ENCODE measurements around the gene PEA15. TPM values are rescaled to one million over a fixed set of nuclear protein-coding genes. Genes with fewer than 3 reads are reported as not detected.

Gene PEA15
- total RNA-seq, 2 experiments from 2014 or later = 22.3 to 30.5 TPM

DNA sequence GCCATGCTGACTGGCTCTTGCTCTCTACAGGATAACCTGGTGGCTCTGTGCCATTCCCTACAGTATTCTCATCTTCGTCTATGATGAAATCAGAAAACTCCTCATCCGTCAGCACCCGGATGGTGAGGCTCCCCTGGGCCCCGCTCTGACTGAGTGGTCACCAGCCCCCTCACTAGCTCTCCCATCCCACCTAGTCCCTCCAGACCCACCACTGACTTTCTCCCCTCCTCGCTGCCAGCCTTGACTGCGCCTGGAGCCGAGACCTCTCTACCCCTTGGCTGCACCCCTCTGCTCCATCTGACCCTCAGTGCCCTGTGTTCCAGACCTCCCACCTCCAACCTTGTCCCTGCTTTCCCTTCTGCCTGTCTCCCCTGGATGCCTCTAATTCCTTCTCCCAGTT lies 18.9 kb upstream of the PEA15 start:
- H3K27ac ChIP-seq (ENCODE audit: low read depth, low read length, poor library complexity, severe bottlenecking) = no peak overlapping the region
- no peak overlapping the region for H3K4me2 ChIP-seq (ENCODE audit: low read length)
- H2AFZ ChIP-seq (ENCODE audit: low read length) = no peak overlapping the region
- H3K36me3 ChIP-seq (ENCODE audit: insufficient read depth, low read length) = no peaks in the 10 kb centered on the region
- H3K4me3 ChIP-seq (ENCODE audit: low read depth, low read length, poor library complexity, severe bottlenecking) = no peak overlapping the region
- H3K9me2 ChIP-seq (ENCODE audit: insufficient read depth, low read length) = no peaks in the 10 kb centered on the region
- H3K4me1 ChIP-seq (ENCODE audit: insufficient read depth, low read length, poor library complexity, severe bottlenecking) = no peaks in the 10 kb centered on the region
- no peaks in the 10 kb centered on the region for H3K79me2 ChIP-seq (ENCODE audit: insufficient read depth, low read depth, low read length)
- TF ChIP-seq, protein P1, sequence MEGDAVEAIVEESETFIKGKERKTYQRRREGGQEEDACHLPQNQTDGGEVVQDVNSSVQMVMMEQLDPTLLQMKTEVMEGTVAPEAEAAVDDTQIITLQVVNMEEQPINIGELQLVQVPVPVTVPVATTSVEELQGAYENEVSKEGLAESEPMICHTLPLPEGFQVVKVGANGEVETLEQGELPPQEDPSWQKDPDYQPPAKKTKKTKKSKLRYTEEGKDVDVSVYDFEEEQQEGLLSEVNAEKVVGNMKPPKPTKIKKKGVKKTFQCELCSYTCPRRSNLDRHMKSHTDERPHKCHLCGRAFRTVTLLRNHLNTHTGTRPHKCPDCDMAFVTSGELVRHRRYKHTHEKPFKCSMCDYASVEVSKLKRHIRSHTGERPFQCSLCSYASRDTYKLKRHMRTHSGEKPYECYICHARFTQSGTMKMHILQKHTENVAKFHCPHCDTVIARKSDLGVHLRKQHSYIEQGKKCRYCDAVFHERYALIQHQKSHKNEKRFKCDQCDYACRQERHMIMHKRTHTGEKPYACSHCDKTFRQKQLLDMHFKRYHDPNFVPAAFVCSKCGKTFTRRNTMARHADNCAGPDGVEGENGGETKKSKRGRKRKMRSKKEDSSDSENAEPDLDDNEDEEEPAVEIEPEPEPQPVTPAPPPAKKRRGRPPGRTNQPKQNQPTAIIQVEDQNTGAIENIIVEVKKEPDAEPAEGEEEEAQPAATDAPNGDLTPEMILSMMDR (conservative IDR thresholded peaks at IDR 0.05; ENCODE audit: low read length) = no peak
- TF ChIP-seq EZH2phosphoT487 (IDR thresholded peaks at IDR 0.05; ENCODE audit: borderline replicate concordance, low read depth, low read length) = no peak
- no TSS peak for BruUV-seq (replicated peaks)
- H3K9me3 ChIP-seq (ENCODE audit: low read length) = no peaks in the 10 kb centered on the region
- intact Hi-C loops (cut with micrococcal nuclease; ENCODE audit: unreplicated experiment) = no loop called here
- H4K20me1 ChIP-seq (ENCODE audit: insufficient read depth, low read length) = no peaks in the 10 kb centered on the region
- no peak for DNase-seq (ENCODE audit: low spot score)
- ChIA-PET POLR2A (no interaction called here), CTCF (ENCODE audit: unreplicated experiment) (no interaction called here)

DNA sequence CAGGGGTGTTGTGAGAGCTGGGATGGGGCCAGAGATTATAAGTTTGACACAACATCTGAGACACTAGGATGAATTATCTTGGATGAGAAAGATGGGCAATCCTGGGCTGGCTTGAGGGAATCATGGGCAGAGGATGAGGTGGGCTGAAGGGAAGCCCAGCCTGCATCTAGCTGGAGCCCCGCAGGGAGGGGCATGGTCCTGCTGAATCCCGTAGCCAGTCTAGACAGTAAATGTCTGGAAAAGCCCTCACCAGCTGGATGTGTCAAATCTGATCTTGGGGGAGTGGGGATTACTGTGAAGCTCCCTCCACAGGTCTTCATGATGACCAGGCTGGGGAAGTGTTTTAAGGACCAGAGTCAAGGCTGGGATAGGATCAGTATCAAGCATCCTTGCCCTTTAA lies 18.5 kb upstream of the PEA15 start:
- Histone ChIP-seq H3K4me3 (ENCODE audit: low read depth, low read length, poor library complexity, severe bottlenecking) (no peak overlapping the region), H3K36me3 (ENCODE audit: insufficient read depth, low read length) (no peaks in the 10 kb centered on the region), H3K9me3 (ENCODE audit: low read length) (no peaks in the 10 kb centered on the region), H3K27ac (ENCODE audit: low read depth, low read length, poor library complexity, severe bottlenecking) (no peak overlapping the region), H3K79me2 (ENCODE audit: insufficient read depth, low read depth, low read length) (no peaks in the 10 kb centered on the region), H4K20me1 (ENCODE audit: insufficient read depth, low read length) (no peaks in the 10 kb centered on the region), H3K4me1 (ENCODE audit: insufficient read depth, low read length, poor library complexity, severe bottlenecking) (no peaks in the 10 kb centered on the region), H3K9me2 (ENCODE audit: insufficient read depth, low read length) (no peaks in the 10 kb centered on the region), H3K4me2 (ENCODE audit: low read length) (no peak overlapping the region), H2AFZ (ENCODE audit: low read length) (no peak overlapping the region)
- no TSS peak for BruUV-seq (replicated peaks)
- POLR2A ChIA-PET = no interaction called here
- no peak for DNase-seq (ENCODE audit: low spot score)
- CTCF ChIA-PET (ENCODE audit: unreplicated experiment) = no interaction called here
- no peak for TF ChIP-seq EZH2phosphoT487 (IDR thresholded peaks at IDR 0.05; ENCODE audit: borderline replicate concordance, low read depth, low read length)
- TF ChIP-seq, protein P1 (conservative IDR thresholded peaks at IDR 0.05; ENCODE audit: low read length) = no peak
- intact Hi-C loops (cut with micrococcal nuclease; ENCODE audit: unreplicated experiment) = no loop called here

DNA sequence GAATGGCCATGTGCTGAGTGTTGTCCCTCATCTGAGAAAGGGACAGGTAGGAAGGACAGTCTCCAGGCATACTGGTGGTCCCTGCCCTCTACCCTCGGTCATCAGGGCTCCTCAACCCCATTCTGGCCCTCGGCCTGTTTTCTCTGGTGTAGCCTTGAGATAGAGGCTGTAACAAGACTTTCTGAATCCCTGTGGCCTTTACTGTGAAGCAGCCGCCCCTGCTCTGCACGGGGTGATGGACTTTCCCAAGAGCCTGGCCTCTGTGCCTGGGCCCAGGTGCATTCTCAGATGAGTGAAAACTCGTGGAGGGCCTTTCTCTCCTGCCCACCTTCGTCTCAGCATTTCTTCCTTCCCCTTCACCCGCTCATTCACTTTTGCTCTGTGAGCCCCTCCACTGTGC lies 17.8 kb upstream of the PEA15 start:
- ChIA-PET CTCF (ENCODE audit: unreplicated experiment) (no interaction called here), POLR2A (no interaction called here)
- BruUV-seq (replicated peaks) = no TSS peak
- TF ChIP-seq, protein P1 (conservative IDR thresholded peaks at IDR 0.05; ENCODE audit: low read length) = no peak
- no peak for TF ChIP-seq EZH2phosphoT487 (IDR thresholded peaks at IDR 0.05; ENCODE audit: borderline replicate concordance, low read depth, low read length)
- Histone ChIP-seq H3K4me2 (ENCODE audit: low read length) (no peak overlapping the region), H3K9me3 (ENCODE audit: low read length) (no peaks in the 10 kb centered on the region), H3K9me2 (ENCODE audit: insufficient read depth, low read length) (no peaks in the 10 kb centered on the region), H3K27ac (ENCODE audit: low read depth, low read length, poor library complexity, severe bottlenecking) (no peak overlapping the region), H4K20me1 (ENCODE audit: insufficient read depth, low read length) (no peaks in the 10 kb centered on the region), H3K4me1 (ENCODE audit: insufficient read depth, low read length, poor library complexity, severe bottlenecking) (no peaks in the 10 kb centered on the region), H3K36me3 (ENCODE audit: insufficient read depth, low read length) (no peaks in the 10 kb centered on the region), H2AFZ (ENCODE audit: low read length) (no peak overlapping the region), H3K79me2 (ENCODE audit: insufficient read depth, low read depth, low read length) (no peaks in the 10 kb centered on the region), H3K4me3 (ENCODE audit: low read depth, low read length, poor library complexity, severe bottlenecking) (no peak overlapping the region)
- intact Hi-C loops (cut with micrococcal nuclease; ENCODE audit: unreplicated experiment) = no loop called here
- DNase-seq (ENCODE audit: low spot score) = no peak
